Measurements from ENCODE around the gene DBNDD1. TPM values are rescaled to one million over a fixed set of nuclear protein-coding genes. Genes with fewer than 3 reads are reported as not detected.

The DBNDD1 gene
- total RNA-seq, 1 experiment from 2014 or later = 10.8 TPM

DNA sequence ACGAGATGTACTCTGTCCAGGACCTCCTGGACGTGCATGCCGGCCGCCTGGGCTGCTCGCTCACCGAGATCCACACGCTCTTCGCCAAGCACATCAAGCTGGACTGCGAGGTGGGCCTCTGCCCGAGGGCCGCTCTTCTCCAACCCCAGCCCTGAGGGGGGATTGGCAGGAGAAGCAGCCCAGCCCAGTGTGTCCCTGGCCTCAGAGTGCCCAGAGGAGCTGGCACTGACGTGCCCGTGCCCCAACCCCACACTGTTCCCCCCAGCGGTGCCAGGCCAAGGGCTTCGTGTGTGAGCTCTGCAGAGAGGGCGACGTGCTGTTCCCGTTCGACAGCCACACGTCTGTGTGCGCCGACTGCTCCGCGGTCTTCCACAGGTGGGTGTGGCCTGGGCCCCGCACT is 55.1 kb downstream of the DBNDD1 start:
- DNase-seq (ENCODE audit: low read depth) = no peak

DNA sequence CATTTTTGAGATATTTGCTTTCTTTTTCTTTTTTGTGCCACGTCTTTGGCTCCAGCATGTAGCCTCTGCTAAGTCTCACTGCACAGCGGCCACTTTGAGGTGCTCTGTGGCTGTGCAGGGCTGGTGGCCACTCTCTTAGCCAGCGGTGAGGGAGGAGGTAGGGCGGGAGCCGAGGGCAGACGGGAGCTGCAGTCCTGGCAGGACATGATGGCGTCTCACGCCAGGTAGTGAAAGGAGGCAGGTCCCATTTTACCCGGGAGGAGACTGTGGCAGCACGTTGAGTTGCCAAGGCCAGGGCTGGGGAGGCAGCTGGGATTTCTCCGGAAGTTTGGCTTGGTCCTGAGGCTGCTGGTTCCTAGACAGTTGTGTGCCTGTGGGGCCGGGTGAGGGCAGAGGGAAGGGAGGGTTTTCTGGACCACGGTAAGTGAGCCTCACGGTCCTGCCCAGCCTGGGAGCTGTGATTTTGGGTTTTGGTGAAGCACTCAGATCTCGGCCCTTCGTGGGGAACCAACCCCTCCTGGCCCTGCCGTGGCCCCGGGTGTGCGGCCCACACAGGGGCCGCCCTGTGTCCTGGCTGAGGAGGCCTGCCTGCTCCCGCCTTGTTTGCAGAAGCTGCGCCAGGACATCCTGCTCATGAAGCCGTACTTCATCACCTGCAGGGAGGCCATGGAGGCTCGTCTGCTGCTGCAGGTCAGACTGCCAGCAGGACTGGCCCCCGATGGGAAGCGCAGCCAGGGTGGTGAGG is 56.3 kb downstream of the DBNDD1 start:
- DNase-seq (ENCODE audit: low read depth) = no peak

DNA sequence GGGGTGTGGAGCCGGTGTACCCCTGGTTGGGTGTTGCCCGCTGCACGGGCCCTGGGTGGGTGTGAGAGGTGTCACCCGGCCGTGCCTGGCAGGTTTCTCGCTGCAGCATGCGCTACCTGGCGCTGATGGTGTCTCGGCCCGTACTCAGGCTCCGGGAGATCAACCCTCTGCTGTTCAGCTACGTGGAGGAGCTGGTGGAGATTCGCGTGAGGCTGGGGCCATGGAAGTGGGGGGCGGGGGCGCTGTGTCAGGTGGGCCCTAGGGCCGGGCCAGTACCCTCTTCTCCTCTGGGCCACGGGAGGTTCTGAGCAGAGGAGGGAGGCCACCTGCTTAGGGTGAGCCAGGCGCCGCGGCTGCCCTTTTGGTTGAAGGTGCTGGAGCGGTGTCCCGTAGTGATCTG is 57.3 kb downstream of the DBNDD1 start:
- no peak for DNase-seq (ENCODE audit: low read depth)

DNA sequence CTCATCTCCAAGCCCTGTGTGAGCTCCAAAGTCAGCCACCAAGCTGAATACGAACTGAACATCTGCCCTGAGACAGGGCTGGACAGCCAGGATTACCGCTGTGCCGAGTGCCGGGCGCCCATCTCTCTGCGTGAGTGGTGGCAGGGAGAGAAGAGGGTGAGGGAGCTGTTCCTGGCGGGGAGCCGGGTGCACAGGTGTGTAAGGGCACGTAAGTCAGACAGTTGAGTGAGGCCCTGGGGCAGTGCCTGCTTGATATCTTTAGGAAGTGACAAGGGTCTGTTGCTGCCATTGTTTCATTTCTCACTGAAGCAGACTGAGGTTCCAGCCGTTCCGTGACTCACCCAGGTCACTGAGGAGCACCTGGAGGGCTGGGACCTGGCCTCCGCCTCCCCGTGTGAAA is 58.3 kb downstream of the DBNDD1 start:
- no peak for DNase-seq (ENCODE audit: low read depth)

DNA sequence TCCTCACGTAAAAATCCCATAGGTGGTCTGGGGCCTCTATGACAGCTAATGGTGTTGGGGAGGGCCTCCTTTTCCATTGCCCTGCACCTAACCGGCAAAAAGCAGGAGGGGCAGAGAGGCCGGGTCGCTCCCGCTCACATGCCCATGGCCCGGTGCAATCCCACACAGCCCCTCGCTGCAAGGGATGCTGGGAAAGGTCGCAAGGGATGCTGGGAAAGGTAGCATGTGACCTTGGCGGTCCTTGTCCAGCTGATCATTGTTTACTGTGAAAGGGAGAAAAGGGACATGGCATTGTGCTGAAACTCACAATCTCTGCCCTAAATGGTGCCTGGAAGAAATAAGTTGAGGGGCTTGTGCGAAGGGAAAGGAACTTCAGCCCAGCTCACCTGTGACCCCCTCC is 60.7 kb downstream of the DBNDD1 start:
- DNase-seq (ENCODE audit: low read depth) = no peak

DNA sequence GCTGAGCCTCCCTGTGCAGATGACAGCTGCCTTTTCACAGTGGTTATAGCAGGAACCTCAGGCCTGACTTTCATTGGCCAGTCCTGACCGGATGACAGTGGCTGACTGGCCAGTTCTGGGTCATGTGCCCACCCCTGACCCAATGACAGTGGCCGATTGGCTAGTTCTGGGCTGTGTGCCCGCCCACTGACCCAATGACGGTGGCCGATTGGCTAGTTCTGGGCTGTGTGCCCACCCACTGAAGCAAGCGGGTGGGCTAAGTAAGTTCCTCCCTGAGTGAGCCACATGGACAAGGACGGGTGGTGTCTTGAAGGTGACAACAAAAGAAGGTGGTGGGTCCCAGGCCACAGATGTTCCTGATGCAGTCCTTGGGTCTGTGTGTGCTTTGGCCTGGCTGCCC is 61.2 kb downstream of the DBNDD1 start:
- peak; percentile 32 for DNase-seq (ENCODE audit: low read depth)

DNA sequence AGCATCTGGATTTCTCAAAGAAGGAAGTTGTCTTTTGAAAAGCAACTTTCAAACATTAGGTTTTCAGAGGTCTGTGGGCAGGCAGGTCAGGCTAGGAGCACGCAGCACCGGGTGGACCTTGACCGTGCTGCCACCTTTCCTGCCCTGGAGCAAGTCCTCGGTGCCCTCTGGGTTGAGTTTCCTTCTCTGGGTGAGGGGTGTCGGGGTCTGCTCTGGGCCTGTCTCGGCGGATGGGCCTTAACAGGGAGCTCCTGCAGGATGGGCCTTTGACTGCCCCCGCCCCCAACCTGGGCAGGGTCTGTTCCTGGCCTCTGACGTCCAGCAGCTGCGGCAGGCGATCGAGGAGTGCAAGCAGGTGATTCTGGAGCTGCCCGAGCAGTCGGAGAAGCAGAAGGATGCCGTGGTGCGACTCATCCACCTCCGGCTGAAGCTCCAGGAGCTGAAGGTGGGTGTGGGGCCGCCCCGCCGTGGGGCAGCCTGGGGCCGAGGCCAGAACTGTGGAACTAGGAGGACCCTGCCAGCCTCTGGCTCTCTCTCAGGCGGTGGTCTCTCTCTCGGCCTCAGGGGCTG is 62.0 kb downstream of the DBNDD1 start:
- DNase-seq (ENCODE audit: low read depth) = no peak

DNA sequence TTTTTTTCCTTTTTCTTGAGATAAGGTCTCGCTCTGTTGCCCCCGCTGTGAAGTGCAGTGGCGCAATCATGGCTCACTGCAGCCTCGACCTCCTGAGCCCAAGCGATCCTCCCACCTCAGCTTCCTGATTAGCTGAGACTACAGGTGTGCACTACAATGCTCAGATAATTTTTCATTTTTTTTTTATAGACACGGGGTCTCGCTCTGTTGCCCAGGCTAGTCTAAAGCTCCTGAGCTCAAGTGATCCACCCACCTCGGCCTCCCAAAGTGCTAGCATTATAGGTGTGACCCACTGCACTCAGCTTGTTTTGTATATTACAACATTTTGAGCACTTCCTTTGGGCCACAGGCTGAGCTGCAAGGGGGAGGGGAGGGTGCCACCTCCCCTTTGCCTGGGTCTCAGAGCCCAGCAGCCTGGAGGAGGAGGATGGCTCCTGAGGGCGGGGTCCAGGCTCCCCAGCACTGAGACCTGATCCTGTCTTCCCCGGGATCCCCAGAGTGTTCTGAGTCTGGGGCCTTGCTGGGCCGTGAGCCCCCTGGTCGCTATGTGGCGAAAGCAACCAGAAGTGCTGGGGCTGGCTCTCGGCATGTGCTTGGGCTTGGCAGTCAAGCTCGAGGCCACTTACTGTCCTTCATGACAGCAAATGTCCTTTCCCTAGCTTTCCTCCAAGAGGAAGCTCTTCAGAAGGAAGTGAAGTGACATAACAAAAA is 62.6 kb downstream of the DBNDD1 start:
- no peak for DNase-seq (ENCODE audit: low read depth)

DNA sequence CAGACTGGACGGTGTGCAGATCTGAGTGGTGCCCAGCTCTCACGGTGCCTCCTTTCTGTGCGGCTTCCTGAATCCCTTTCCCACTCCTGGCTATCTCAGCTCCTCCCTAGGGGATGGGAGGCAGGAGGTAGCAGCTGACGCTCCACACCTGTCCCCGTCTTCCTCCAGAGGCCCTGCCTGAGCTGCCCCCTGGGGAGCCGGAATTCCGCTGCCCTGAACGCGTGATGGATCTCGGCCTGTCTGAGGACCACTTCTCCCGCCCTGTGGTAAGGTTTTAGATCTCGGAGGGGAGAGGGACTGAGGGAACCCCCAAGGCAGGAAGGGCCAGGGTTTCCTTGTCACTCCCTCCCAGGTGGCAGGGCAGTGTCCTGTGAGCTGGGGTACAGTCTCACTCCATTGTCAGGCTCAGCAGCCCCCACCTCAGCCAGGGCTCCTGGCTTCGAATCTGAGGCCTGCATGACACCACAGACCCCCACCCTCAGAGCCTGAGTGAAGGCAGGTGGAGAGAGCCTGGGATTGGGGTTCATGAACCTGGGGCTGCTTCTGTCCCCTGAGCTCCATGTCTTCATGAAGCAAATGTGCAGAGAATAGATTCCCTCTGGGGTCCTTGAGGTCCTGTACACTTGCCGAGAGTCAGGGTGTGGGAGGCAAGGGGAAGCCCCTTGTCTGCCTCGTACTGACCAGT is 64.1 kb downstream of the DBNDD1 start:
- no peak for DNase-seq (ENCODE audit: low read depth)

Other genes with a start within 250 kb of the DBNDD1 start
- gene FANCA, start 202.8 kb downstream of the DBNDD1 start, total RNA-seq (2014; rRNA removed) = 38.9 and 45.3 TPM in 2 replicates
- gene SPIRE2, start 191.0 kb downstream of the DBNDD1 start, total RNA-seq (2014; rRNA removed) = 6.9 and 7.1 TPM in 2 replicates
- gene TCF25, start 145.9 kb downstream of the DBNDD1 start, total RNA-seq (2014; rRNA removed) = 171 and 180 TPM in 2 replicates
- gene MC1R, start 100.6 kb downstream of the DBNDD1 start, total RNA-seq (2014; rRNA removed) = 7.6 and 7.7 TPM in 2 replicates
- gene TUBB3, start 96.1 kb downstream of the DBNDD1 start, total RNA-seq (2014; rRNA removed) = 443 and 463 TPM in 2 replicates
- 78.2 and 87.1 TPM in 2 replicates for gene DEF8, start 70.7 kb downstream of the DBNDD1 start, total RNA-seq (2014; rRNA removed)
- not detected in 2 replicates for gene PRDM7, start 57.9 kb upstream of the DBNDD1 start, total RNA-seq (2014; rRNA removed)